RWPE1 (cell line): ENCODE measurements around the gene UPK1B.

Source experiments
- CTCF ChIA-PET: fragments of 350-600 bp; sonication (Branson Sonifier 250); formaldehyde crosslinking; extraction: SDS; loops from one replicate; lab custom pipeline; 2021; lab: Yijun Ruan, JAX
- POLR2A ChIA-PET: fragments of 400-600 bp; formaldehyde crosslinking; extraction: SDS; loops from one replicate; lab custom pipeline; 2020; ENCODE audit warnings: antibody characterized with exemption; ENCODE audit not compliant: low non-redundant PET; lab: Yijun Ruan, JAX
- DNase-seq: peaks from one replicate; pipeline ENCODE4 v3.0.0; 2012; ENCODE audit warnings: low spot score
- H3K27ac ChIP-seq: fragments of 450-650 bp; 2 replicates; pipeline ENCODE4 v1.5.1; 2017
- CTCF ChIP-seq: fragments of 450-650 bp; conservative IDR thresholded peaks from 2 replicates; pipeline ENCODE4 v1.5.1; 2017; ENCODE audit warnings: low read depth, mild to moderate bottlenecking

UPK1B gene

GRCh38 chr3:119206611-119207511 lies 33.5 kb downstream of the UPK1B start:
- CTCF ChIA-PET: interaction anchor here (0.6 to 1.0 kb wide), 3 partner anchors 39 to 1055 kb away, joined by 3 to 6 read pairs (median 3); no protein-coding TSS in a partner anchor
- POLR2A ChIA-PET: no interaction called here
- TF ChIP-seq CTCF: no peak; the same call in 1 of the 2 replicates
- H3K27ac ChIP-seq: peak overlapping the region; percentile 66
- DNase-seq: peak; percentile 59

- POLR2A ChIA-PET: no interaction called here
- CTCF ChIA-PET: interaction anchor here (1.0 kb wide), 2 partner anchors 40 to 181 kb away, joined by 3 to 6 read pairs; no protein-coding TSS in a partner anchor
Observed at GRCh38 chr3:119207512-119207875, 34.1 kb downstream of the UPK1B start.

GRCh38 chr3:119211193-119211592 lies 37.8 kb downstream of the UPK1B start:
- ChIA-PET POLR2A (no interaction called here), CTCF (interaction anchor here (1.0 kb wide), 1 partner anchor 178 kb away, joined by 3 read pairs; no protein-coding TSS in a partner anchor)
- H3K27ac ChIP-seq: no peak overlapping the region
- no peak for TF ChIP-seq CTCF
- no peak for DNase-seq

More at GRCh38 chr3:119207512-119207875, 34.1 kb downstream of the UPK1B start:
- no peak for DNase-seq
- H3K27ac ChIP-seq: no peak overlapping the region
- TF ChIP-seq CTCF: no peak

- ChIA-PET POLR2A (no interaction called here), CTCF (no interaction called here)
- no peak for DNase-seq
- H3K27ac ChIP-seq: no peak overlapping the region
- no peak for TF ChIP-seq CTCF
Observed at GRCh38 chr3:119211803-119212202, 38.4 kb downstream of the UPK1B start.

GRCh38 chr3:119219069-119219468 lies 45.7 kb downstream of the UPK1B start:
- TF ChIP-seq CTCF: no peak
- POLR2A ChIA-PET: no interaction called here
- CTCF ChIA-PET: interaction anchor here (0.6 kb wide), 1 partner anchor 169 kb away, joined by 3 read pairs; no protein-coding TSS in a partner anchor
- no peak for DNase-seq
- H3K27ac ChIP-seq: no peak overlapping the region

- no peak overlapping the region for H3K27ac ChIP-seq
- DNase-seq: no peak
- CTCF ChIA-PET: no interaction called here
- POLR2A ChIA-PET: no interaction called here
- no peak for TF ChIP-seq CTCF
Observed at GRCh38 chr3:119220198-119220597, 46.8 kb downstream of the UPK1B start.
